Forelimb muscle (tissue), 1 donor: ENCODE measurements around the gene ELL. TPM values are rescaled to one million over a fixed set of nuclear protein-coding genes. Genes with fewer than 3 reads are reported as not detected.
A peak's percentile ranks its signal among the peaks of the same experiment; 100 is the strongest.
"Not testable (repeated sequence)": the region's sequence is repeated elsewhere in the genome, so short reads cannot be mapped to it uniquely, and the experiment has no call there.

ENCODE experiments used
- DNase-seq: peaks from one replicate; pipeline ENCODE4 v3.0.0-alpha.2; 2013; ENCODE audit warnings: low read depth
- polyA plus RNA-seq: library from polyadenylated mRNA; unstranded; fragments of 120-200 nt; gene quantifications from one replicate; pipeline ENCODE4 v1.2.1, GENCODE V29; 2013; ENCODE audit not compliant: insufficient read length

ELL gene
- polyA plus RNA-seq, 1 donor, result 16.8 TPM

GRCh38 chr19:18424122-18424889, 97.6 kb downstream of the ELL start:
- DNase-seq, result no peak

- DNase-seq, result no peak
Measured at GRCh38 chr19:18423258-18424020, 98.4 kb downstream of the ELL start.

- no peak for DNase-seq
Measured at GRCh38 chr19:18422530-18423191, 99.2 kb downstream of the ELL start.

- no peak for DNase-seq
Measured at GRCh38 chr19:18421371-18421959, 100.4 kb downstream of the ELL start.

GRCh38 chr19:18420930-18421329, 100.9 kb downstream of the ELL start:
- no peak for DNase-seq

GRCh38 chr19:18419699-18420460, 102.0 kb downstream of the ELL start:
- no peak for DNase-seq

GRCh38 chr19:18419195-18419698, 102.6 kb downstream of the ELL start, which contains the start of gene SSBP4:
Gene SSBP4, plus strand, starts transcription at chr19:18419398. Its CDS starts 251 bp downstream, at chr19:18419649.
- no peak for DNase-seq

- no peak for DNase-seq
Measured at GRCh38 chr19:18418483-18419194, 103.2 kb downstream of the ELL start.

- no peak for DNase-seq
Measured at GRCh38 chr19:18418029-18418482, 103.8 kb downstream of the ELL start.

- DNase-seq, result no peak
Measured at GRCh38 chr19:18417250-18418028, 104.4 kb downstream of the ELL start.

GRCh38 chr19:18416778-18417249, 105.1 kb downstream of the ELL start:
- DNase-seq, result peak; percentile 80

- no peak for DNase-seq
Measured at GRCh38 chr19:18415178-18415867, 106.5 kb downstream of the ELL start.

GRCh38 chr19:18414504-18415177, 107.2 kb downstream of the ELL start:
- DNase-seq, result no peak

- no peak for DNase-seq
Measured at GRCh38 chr19:18412610-18413239, 109.1 kb downstream of the ELL start.

GRCh38 chr19:18408053-18408476, 113.8 kb downstream of the ELL start:
- DNase-seq, result no peak

- no peak for DNase-seq
Measured at GRCh38 chr19:18406749-18407148, 115.1 kb downstream of the ELL start.

GRCh38 chr19:18405754-18406153, 116.1 kb downstream of the ELL start:
- DNase-seq, result not testable (repeated sequence)
